Measurements from ENCODE around the gene PRKAB1.
"Not testable (repeated sequence)": the region's sequence is repeated elsewhere in the genome, so short reads cannot be mapped to it uniquely, and the experiment has no call there.

PRKAB1 gene

DNA sequence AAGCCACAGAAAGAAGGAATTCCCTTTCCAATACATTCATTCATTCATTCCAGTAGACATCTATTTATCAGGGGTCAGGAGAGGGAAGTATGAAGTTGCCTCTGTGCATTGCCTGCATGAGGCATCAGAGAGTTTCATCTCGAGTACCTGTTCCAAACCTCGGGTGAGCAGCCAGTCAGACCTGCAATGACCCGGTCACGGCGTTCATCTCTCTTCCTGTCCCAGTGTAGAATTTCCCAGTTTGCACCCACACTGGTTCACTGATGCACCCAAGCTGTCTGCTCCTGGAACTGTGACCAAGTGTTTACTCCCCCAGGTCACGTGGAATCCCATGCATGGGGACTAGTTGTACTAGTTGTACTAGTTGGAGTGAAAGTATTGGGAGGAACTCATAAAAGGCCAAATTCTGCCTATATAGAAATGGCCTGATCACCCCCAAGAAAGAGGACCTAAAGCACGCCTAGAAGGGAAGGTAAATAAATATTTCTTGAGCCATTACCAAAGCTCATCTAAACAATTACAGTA lies 22.3 kb upstream of the PRKAB1 start:
- TF ChIP-seq, protein P1, sequence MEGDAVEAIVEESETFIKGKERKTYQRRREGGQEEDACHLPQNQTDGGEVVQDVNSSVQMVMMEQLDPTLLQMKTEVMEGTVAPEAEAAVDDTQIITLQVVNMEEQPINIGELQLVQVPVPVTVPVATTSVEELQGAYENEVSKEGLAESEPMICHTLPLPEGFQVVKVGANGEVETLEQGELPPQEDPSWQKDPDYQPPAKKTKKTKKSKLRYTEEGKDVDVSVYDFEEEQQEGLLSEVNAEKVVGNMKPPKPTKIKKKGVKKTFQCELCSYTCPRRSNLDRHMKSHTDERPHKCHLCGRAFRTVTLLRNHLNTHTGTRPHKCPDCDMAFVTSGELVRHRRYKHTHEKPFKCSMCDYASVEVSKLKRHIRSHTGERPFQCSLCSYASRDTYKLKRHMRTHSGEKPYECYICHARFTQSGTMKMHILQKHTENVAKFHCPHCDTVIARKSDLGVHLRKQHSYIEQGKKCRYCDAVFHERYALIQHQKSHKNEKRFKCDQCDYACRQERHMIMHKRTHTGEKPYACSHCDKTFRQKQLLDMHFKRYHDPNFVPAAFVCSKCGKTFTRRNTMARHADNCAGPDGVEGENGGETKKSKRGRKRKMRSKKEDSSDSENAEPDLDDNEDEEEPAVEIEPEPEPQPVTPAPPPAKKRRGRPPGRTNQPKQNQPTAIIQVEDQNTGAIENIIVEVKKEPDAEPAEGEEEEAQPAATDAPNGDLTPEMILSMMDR (IDR thresholded peaks at IDR 0.05; ENCODE audit: insufficient read depth, low read depth, low read length, missing control alignments): no peak
- DNase-seq (ENCODE audit: low read depth): no peak
- H3K4me3 ChIP-seq (ENCODE audit: low read depth, low read length): no peak overlapping the region

GRCh38 chr12:119649202-119649808 lies 18.6 kb upstream of the PRKAB1 start:
- TF ChIP-seq, protein P1 (IDR thresholded peaks at IDR 0.05; ENCODE audit: insufficient read depth, low read depth, low read length, missing control alignments): peak; percentile 69
- no peak overlapping the region for H3K4me3 ChIP-seq (ENCODE audit: low read depth, low read length)
- no peak for DNase-seq (ENCODE audit: low read depth)

DNA sequence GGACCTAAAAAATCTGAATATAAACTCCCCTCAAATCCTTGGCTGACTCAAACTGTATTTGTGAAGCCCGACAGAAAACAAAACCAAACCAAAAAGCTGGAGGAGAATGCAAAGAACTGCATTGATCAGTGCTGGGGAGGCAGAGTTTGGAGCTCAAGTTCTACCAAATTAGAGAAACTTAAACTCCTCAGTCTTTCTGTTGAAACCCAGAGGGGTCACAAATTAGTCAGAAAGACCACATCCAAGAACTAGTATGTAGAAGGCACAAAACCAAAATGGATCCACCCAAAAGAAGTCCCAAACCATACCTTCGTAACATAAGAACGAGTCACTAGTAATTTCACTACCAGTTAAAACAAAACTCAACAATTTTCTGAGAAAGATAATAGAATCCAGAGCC lies 15.3 kb upstream of the PRKAB1 start:
- no peak for DNase-seq (ENCODE audit: low read depth)
- TF ChIP-seq, protein P1 (IDR thresholded peaks at IDR 0.05; ENCODE audit: insufficient read depth, low read depth, low read length, missing control alignments): no peak
- no peak overlapping the region for H3K4me3 ChIP-seq (ENCODE audit: low read depth, low read length)

GRCh38 chr12:119657001-119657400 lies 10.9 kb upstream of the PRKAB1 start:
- not testable (repeated sequence) for H3K4me3 ChIP-seq (ENCODE audit: low read depth, low read length); DNase-seq (ENCODE audit: low read depth)

DNA sequence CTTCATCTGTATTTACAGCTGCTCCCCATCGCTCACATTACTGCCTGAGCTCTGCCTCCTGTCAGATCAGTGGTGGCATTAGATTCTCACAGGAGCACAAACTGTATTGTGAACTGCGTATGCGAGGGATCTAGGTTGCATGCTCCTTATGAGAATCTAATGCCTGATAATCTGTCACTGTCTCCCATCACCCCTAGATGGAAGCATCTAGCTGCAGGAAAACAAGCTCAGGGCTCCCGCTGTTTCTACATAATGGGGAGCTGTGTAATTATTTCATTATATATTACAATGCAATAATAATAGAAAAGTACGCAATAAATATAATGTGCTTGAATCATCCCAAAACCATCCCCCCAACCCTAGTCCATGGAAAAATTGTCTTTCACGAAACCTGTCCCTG lies 9.8 kb upstream of the PRKAB1 start:
- DNase-seq (ENCODE audit: low read depth); H3K4me3 ChIP-seq (ENCODE audit: low read depth, low read length): not testable (repeated sequence)

- H3K4me3 ChIP-seq (ENCODE audit: low read depth, low read length): no peak overlapping the region
- DNase-seq (ENCODE audit: low read depth): peak; percentile 46
- TF ChIP-seq, protein P1 (IDR thresholded peaks at IDR 0.05; ENCODE audit: insufficient read depth, low read depth, low read length, missing control alignments): peak; percentile 74
These were observed 8.5 kb upstream of the PRKAB1 start for GRCh38 chr12:119659289-119659897.

- TF ChIP-seq, protein P1 (IDR thresholded peaks at IDR 0.05; ENCODE audit: insufficient read depth, low read depth, low read length, missing control alignments): no peak
- no peak for DNase-seq (ENCODE audit: low read depth)
- no peak overlapping the region; the same call in 1 of the 2 replicates for H3K4me3 ChIP-seq (ENCODE audit: low read depth, low read length)
These were observed 7.9 kb upstream of the PRKAB1 start for GRCh38 chr12:119660076-119660475.

DNA sequence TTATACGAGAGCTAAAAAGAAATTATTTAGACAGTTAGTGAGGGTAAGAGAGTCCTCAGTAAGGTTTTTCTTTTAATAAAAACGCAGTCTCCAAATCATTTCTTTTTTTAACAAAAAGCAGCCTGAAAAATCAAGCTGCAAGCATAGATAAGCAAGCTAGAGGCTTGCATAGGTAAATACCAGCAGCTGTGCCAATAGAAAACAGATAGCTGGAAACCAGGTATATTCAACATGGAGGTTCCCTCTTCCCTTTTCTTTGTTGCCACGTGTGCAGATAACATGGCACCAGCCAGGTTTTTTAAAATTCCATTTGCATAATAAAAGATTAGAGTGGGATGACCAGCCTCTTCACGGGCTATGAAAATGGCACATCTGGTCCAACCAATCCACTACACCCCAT lies 6.1 kb upstream of the PRKAB1 start:
- TF ChIP-seq, protein P1 (IDR thresholded peaks at IDR 0.05; ENCODE audit: insufficient read depth, low read depth, low read length, missing control alignments): no peak
- no peak for DNase-seq (ENCODE audit: low read depth)
- no peak overlapping the region for H3K4me3 ChIP-seq (ENCODE audit: low read depth, low read length)

All from GM12865 (cell line).